Spleen (tissue), 11 donors: Measurements from ENCODE around the gene CDON. TPM values are rescaled to one million over a fixed set of nuclear protein-coding genes. Genes with fewer than 3 reads are reported as not detected.

Experiments
- DNase-seq: peaks from one replicate; pipeline ENCODE4 v3.0.0-alpha.2; 2020
- H3K27ac ChIP-seq, 8 donors: fragments of 200-600 bp; sonication (generic) in 7 of 8; 1 replicate in 4 of 8; 2 replicates in 4 of 8; pipeline versions ENCODE4 v1.5.0 to v1.8.0; 2016 to 2021; ENCODE audit warnings: inconsistent platforms in 4 of 8, mild to moderate bottlenecking in 4 of 8, moderate library complexity in 1 of 8
- H3K27me3 ChIP-seq, 7 donors: fragments of 200-600 bp; sonication (generic) in 6 of 7; replicated peaks in 1 of 7; 1 replicate in 4 of 7; 2 replicates in 3 of 7; pipeline versions ENCODE4 v1.5.0 to v1.8.0; 2016 to 2021; ENCODE audit warnings: inconsistent platforms in 3 of 7, mild to moderate bottlenecking in 1 of 7
- H3K36me3 ChIP-seq, 6 donors: fragments of 200-600 bp; sonication (generic) in 5 of 6; 1 replicate in 4 of 6; 2 replicates in 2 of 6; pipeline versions ENCODE4 v1.5.0 to v1.8.0; 2016 to 2021; ENCODE audit warnings: inconsistent platforms in 2 of 6
- H3K4me1 ChIP-seq, 6 donors: fragments of 200-600 bp; sonication (generic) in 5 of 6; 1 replicate in 3 of 6; 2 replicates in 3 of 6; pipeline versions ENCODE4 v1.5.0 to v1.8.0; 2016 to 2021; ENCODE audit warnings: inconsistent platforms in 3 of 6
- H3K4me3 ChIP-seq, 8 donors: fragments of 200-600 bp; sonication (generic) in 7 of 8; 1 replicate in 4 of 8; 2 replicates in 4 of 8; pipeline versions ENCODE4 v1.5.0 to v1.8.0; 2016 to 2021; ENCODE audit warnings: inconsistent platforms in 4 of 8, mild to moderate bottlenecking in 4 of 8, moderate library complexity in 2 of 8
- H3K9me3 ChIP-seq, 8 donors: fragments of 200-600 bp; sonication (generic) in 7 of 8; 1 replicate in 4 of 8; 2 replicates in 4 of 8; pipeline versions ENCODE4 v1.5.0 to v1.8.0; 2016 to 2021; ENCODE audit warnings: inconsistent platforms in 4 of 8
- POLR2A ChIP-seq, 3 donors: fragments of 450-650 bp; IDR thresholded peaks; one replicate each; pipeline ENCODE4 v1.5.1; 2017; ENCODE audit warnings: antibody characterized with exemption in 3 of 3, mild to moderate bottlenecking in 1 of 3
- POLR2AphosphoS5 ChIP-seq, 3 donors: sonication (generic); formaldehyde crosslinking; IDR thresholded peaks; one replicate each; pipeline ENCODE4 v1.5.1; 2017; ENCODE audit warnings: antibody characterized with exemption in 3 of 3
- WGBS, 5 donors: extraction: QIAGEN DNeasy Blood & Tissue Kit in 3 of 5; methylation state at CpG; one replicate each; pipeline versions ENCODE4 v1.1.5 to v1.1.7; 2013 to 2018; 5-methylcytosine and 5-hydroxymethylcytosine counted together
- intact Hi-C: fragments of 100-400 bp; cut with DNase I; formaldehyde crosslinking; loops from one replicate; pipeline ENCODE4 v1.15.0; 2023; ENCODE audit warnings: low total_unique reads
- polyA plus RNA-seq, 3 donors: library from polyadenylated mRNA; stranded (reverse); fragments of 200-250 nt; gene quantifications; one replicate each; pipeline ENCODE4 v1.2.1, GENCODE V29; 2013
- total RNA-seq, 7 donors: library from RNA; depleted of rRNA in 3 of 7; stranded (reverse); fragments of >200 nt in 3 of 7; fragmentation: NEBNext Ultra II Directional in 4 of 7; extraction: Animal tissue kit (Norgen Biotek cat#: 25700) in 4 of 7; gene quantifications; one replicate each; pipeline versions ENCODE4 v1.1.0 to v1.2.1, GENCODE V29; 2016 to 2021
- TF ChIP-seq, protein P1 (sequence below), 11 experiments: fragments of 200-600 bp in 7 of 11; fragments of 450-650 bp in 4 of 11; sonication (generic) in 4 of 11; IDR thresholded peaks in 8 of 11; conservative IDR thresholded peaks in 3 of 11; 1 replicate in 7 of 11; 2 replicates in 4 of 11; pipeline versions ENCODE4 v1.4.0 to v1.8.0; 2016 to 2021; ENCODE audit warnings: antibody characterized with exemption in 11 of 11, inconsistent platforms in 4 of 11, mild to moderate bottlenecking in 1 of 11
- donor health status: healthy with polysubstance abuse.
- donor health status: DM: no; HTN: no; CAD: no; lungs with moderate emphysema.
- donor health status: DM: no; HTN: no; CAD: no.
- donor health status: Bipolar disorder and iron deficiency.
- donor health status: healthy.
- donor health status: DM: no; HTN: no; CAD: no.
- donor health status: DM: yes; HTN: yes; CAD: no.

Gene CDON
- total and polyA plus RNA-seq, 10 donors = 0.30 to 5.3 (median 2.3) TPM

DNA sequence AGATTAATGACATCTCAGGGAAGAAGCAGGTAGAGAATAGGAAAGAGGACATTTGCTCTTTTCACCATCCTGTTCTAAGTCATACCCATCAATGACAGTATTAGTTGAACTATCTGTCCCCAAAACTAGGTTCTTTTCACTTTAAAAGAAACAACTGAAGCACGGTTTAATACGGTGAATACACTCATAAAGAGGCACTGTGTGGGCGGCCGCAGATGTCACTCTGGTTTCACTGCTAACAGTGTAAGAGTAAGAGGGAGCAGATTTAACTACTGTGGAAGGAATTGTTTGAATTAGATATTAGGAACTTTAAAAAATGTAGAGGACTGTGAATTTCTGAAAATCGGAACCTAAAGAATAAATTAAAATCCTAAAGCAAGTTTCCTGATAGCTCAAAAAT is 67.4 kb downstream of the CDON start:
- no peaks in the 10 kb centered on the region for H3K36me3 ChIP-seq
- no peaks in the 10 kb centered on the region for H3K27me3 ChIP-seq
- 65 to 76% (median 73%) methylated on average over 5 of the region's 5 CpGs for WGBS, 5 donors
- H3K27ac ChIP-seq = no peak overlapping the region
- no peaks in the 10 kb centered on the region for H3K9me3 ChIP-seq
- TF ChIP-seq POLR2A (IDR thresholded peaks at IDR 0.05) (no peak), POLR2AphosphoS5 (IDR thresholded peaks at IDR 0.05) (no peak)
- TF ChIP-seq, protein P1, sequence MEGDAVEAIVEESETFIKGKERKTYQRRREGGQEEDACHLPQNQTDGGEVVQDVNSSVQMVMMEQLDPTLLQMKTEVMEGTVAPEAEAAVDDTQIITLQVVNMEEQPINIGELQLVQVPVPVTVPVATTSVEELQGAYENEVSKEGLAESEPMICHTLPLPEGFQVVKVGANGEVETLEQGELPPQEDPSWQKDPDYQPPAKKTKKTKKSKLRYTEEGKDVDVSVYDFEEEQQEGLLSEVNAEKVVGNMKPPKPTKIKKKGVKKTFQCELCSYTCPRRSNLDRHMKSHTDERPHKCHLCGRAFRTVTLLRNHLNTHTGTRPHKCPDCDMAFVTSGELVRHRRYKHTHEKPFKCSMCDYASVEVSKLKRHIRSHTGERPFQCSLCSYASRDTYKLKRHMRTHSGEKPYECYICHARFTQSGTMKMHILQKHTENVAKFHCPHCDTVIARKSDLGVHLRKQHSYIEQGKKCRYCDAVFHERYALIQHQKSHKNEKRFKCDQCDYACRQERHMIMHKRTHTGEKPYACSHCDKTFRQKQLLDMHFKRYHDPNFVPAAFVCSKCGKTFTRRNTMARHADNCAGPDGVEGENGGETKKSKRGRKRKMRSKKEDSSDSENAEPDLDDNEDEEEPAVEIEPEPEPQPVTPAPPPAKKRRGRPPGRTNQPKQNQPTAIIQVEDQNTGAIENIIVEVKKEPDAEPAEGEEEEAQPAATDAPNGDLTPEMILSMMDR (IDR thresholded peaks at IDR 0.05 in 8 of 11, conservative IDR thresholded peaks at IDR 0.05 in 3 of 11) = no peak
- H3K4me3 ChIP-seq = no peak overlapping the region
- intact Hi-C loops = no loop called here
- H3K4me1 ChIP-seq = no peaks in the 10 kb centered on the region
- no peak for DNase-seq

DNA sequence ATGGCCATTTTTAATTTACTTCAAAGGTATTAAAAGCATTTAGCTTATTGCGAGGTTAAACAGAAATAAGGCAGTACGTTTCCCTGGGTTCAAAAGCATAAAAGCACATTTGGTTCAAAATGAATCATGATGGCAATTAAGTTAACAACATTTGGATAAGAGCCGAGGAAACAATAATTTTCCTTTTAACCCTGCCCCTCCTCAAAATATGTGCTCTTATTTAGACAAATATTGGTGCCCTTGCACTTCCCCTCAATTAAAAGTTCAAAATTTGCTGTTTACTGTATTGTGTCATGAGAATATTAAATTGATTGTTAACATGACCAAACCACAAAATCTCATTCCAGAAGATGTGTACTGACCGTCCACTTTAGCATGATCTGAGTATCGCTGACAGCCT is 68.2 kb downstream of the CDON start:
- no peaks in the 10 kb centered on the region for H3K36me3 ChIP-seq
- H3K4me3 ChIP-seq = no peak overlapping the region
- WGBS, 5 donors = 80 to 86% (median 84%) methylated on average over 5 of the region's 5 CpGs
- DNase-seq = no peak
- intact Hi-C loops = no loop called here
- TF ChIP-seq POLR2AphosphoS5 (IDR thresholded peaks at IDR 0.05) (no peak), POLR2A (IDR thresholded peaks at IDR 0.05) (no peak)
- TF ChIP-seq, protein P1 (IDR thresholded peaks at IDR 0.05 in 8 of 11, conservative IDR thresholded peaks at IDR 0.05 in 3 of 11) = no peak
- no peaks in the 10 kb centered on the region for H3K4me1 ChIP-seq
- H3K27ac ChIP-seq = no peak overlapping the region
- H3K9me3 ChIP-seq = no peaks in the 10 kb centered on the region
- H3K27me3 ChIP-seq = no peaks in the 10 kb centered on the region

DNA sequence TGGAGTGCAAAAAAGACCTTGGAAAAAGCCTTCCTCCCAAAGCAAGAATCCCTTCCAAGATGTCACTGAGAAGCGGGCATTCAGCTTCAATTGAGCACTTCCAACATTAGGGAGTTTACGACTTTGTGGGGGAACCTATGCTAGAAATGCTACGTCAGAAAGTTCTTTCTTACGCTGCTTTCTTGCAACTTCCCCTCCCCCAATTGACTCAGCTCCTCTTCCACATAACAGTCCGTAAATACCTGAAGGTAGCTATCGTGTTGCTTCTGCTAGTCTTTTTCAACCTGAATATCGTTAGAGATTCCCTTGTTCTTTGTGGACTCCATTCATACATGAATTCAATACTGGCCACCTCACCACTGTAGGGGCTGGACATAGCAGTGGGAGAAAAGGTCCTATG is 69.8 kb downstream of the CDON start:
- H3K36me3 ChIP-seq = no peaks in the 10 kb centered on the region

DNA sequence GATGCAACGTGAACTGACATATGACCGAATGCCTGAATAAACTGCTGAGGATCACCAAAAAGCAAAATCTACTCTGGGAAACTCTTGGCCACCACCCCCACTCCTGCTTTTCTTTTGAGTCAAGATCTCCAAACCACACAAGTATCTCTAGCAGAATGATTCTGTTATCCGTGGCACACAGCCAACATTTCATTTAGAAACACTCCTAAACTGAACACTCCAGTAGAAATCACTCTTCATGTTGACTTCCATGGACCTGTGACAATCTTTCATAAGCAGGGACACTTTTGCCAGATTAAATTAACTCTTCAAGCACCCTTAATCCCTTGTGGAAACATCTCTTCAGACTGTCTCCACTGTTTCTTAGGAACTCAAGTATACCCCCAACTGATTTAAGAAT is 72.4 kb downstream of the CDON start:
- 55 to 78% (median 74%) methylated on average over 3 of the region's 3 CpGs for WGBS, 5 donors
- no peak for DNase-seq
- Histone ChIP-seq H3K36me3 (no peaks in the 10 kb centered on the region), H3K4me1 (no peaks in the 10 kb centered on the region), H3K9me3 (peaks cover 0 to 4% (median 0%) of the 10 kb centered on the region in 8 donors), H3K4me3 (no peak overlapping the region), H3K27ac (no peak overlapping the region), H3K27me3 (no peaks in the 10 kb centered on the region)
- TF ChIP-seq, protein P1 (IDR thresholded peaks at IDR 0.05 in 8 of 11, conservative IDR thresholded peaks at IDR 0.05 in 3 of 11) = no peak
- no peak for TF ChIP-seq POLR2AphosphoS5 (IDR thresholded peaks at IDR 0.05)
- TF ChIP-seq POLR2A (IDR thresholded peaks at IDR 0.05) = no peak
- intact Hi-C loops = no loop called here

More for the DNA sequence above, 69.8 kb downstream of the CDON start:
- no peak for DNase-seq
- Histone ChIP-seq H3K4me3 (no peak overlapping the region), H3K4me1 (no peaks in the 10 kb centered on the region), H3K9me3 (no peaks in the 10 kb centered on the region), H3K27ac (no peak overlapping the region), H3K27me3 (no peaks in the 10 kb centered on the region)
- WGBS, 5 donors = 90 to 95% (median 95%) methylated on average over 7 of the region's 7 CpGs
- TF ChIP-seq, protein P1 (IDR thresholded peaks at IDR 0.05 in 8 of 11, conservative IDR thresholded peaks at IDR 0.05 in 3 of 11) = no peak
- no peak for TF ChIP-seq POLR2AphosphoS5 (IDR thresholded peaks at IDR 0.05)
- no peak for TF ChIP-seq POLR2A (IDR thresholded peaks at IDR 0.05)
- intact Hi-C loops = no loop called here
